Measurements from ENCODE around the gene ARL17B.

DNA sequence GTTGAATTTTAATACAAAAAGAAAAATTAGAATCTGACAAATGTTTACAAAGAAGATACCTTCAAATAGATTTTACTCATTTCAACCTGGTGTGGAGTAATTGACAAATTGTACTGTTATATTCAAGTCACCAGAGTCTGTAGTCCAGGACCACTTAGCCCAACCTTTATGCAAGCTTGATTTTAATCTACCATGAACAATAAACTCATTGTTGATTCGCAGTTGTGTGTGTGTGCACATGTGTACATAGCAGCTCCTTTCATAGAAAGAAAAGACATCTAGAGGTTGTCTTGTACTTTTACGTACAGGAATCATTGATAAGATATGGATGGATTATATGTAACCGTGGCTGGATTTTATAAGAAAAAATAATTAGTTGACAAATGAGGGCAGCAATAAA lies 87.3 kb downstream of the ARL17B start:
- TF ChIP-seq, protein P1, sequence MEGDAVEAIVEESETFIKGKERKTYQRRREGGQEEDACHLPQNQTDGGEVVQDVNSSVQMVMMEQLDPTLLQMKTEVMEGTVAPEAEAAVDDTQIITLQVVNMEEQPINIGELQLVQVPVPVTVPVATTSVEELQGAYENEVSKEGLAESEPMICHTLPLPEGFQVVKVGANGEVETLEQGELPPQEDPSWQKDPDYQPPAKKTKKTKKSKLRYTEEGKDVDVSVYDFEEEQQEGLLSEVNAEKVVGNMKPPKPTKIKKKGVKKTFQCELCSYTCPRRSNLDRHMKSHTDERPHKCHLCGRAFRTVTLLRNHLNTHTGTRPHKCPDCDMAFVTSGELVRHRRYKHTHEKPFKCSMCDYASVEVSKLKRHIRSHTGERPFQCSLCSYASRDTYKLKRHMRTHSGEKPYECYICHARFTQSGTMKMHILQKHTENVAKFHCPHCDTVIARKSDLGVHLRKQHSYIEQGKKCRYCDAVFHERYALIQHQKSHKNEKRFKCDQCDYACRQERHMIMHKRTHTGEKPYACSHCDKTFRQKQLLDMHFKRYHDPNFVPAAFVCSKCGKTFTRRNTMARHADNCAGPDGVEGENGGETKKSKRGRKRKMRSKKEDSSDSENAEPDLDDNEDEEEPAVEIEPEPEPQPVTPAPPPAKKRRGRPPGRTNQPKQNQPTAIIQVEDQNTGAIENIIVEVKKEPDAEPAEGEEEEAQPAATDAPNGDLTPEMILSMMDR (IDR thresholded peaks at IDR 0.05; ENCODE audit: insufficient read depth, low read length, poor library complexity, severe bottlenecking), result no peak
- no peak for TF ChIP-seq EZH2phosphoT487 (conservative IDR thresholded peaks at IDR 0.05; ENCODE audit: low read length)

Data from SU-DHL-6 (cell line).